ENCODE data around the gene TRAF1.
"Not testable (repeated sequence)": the region's sequence is repeated elsewhere in the genome, so short reads cannot be mapped to it uniquely, and the experiment has no call there.

TRAF1 gene, protein sequence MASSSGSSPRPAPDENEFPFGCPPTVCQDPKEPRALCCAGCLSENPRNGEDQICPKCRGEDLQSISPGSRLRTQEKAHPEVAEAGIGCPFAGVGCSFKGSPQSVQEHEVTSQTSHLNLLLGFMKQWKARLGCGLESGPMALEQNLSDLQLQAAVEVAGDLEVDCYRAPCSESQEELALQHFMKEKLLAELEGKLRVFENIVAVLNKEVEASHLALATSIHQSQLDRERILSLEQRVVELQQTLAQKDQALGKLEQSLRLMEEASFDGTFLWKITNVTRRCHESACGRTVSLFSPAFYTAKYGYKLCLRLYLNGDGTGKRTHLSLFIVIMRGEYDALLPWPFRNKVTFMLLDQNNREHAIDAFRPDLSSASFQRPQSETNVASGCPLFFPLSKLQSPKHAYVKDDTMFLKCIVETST

DNA sequence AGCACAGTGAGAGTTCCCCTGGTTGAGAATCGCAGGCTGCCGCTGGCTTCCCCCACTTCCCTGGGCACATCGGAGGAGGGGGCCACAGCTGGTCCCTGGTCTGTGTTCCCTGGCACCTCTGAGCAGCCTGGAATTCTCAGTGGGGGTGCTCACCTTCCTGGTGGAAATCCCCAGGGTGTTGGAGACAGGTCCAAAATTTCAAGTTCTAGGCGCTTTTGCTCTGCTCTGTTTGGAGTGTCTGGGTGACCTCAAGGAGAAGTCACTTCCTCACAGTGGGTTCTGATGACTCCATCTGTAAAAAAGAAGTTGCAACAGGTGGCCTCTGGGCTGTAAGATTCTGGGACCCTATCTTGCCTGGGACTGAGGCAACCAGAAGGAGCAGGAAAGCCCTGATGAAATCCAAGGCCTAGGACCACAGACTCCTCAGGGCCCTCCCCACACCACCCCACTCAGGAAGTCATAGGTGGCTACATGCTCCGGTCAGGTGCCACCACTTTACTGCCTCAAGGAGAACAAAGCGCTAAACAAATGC is at the start of gene TRAF1:
TRAF1 (minus strand) TSS at position 400 of the 532 bp plus-strand sequence. CDS start 721 bp downstream, outside the sequence.
- no peak within 1 kb of the TSS for H3K4me3 ChIP-seq
- no peak within 1 kb of the TSS for H3K27ac ChIP-seq
- DNase-seq (ENCODE audit: low read depth, low spot score), result no peak
- no peak within 1 kb of the TSS for H3K9ac ChIP-seq (ENCODE audit: insufficient read length)
- TF ChIP-seq FOXP2 (optimal IDR thresholded peaks at IDR 0.05; ENCODE audit: control extremely low read depth, extremely low read length, insufficient read depth) (no peak), POLR2AphosphoS5 (IDR thresholded peaks at IDR 0.05; ENCODE audit: borderline replicate concordance, low read depth, low read length) (no peak), EZH2 (IDR thresholded peaks at IDR 0.05) (no peak)
- H3K36me3 ChIP-seq (ENCODE audit: insufficient read depth, low read length), result no peaks in the 10 kb centered on the region
- no peaks in the 10 kb centered on the region for H3K9me3 ChIP-seq (ENCODE audit: low read depth, low read length)

DNA sequence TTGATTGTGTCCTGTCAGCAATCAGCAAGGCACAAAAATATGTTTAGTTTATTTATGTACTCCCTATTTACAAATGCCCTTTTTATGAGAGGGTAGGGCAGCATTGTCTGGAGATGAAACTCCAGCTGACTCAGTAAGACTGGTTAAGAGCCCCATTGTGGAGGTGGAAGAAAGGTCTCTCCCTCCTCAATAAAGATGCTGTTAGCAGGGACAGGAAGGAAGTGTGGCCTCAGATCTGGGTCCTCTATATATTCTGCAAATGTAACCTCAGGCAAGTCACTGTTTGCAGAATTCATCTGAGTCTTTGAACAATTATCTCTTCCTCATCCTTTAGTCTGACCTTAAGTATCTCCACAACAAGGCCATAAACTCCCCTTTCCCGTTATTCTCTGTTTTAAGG is 48.3 kb upstream of the TRAF1 start:
- Histone ChIP-seq H3K9ac (ENCODE audit: insufficient read length) (no peak overlapping the region), H3K27ac (no peak overlapping the region)
- no peak for TF ChIP-seq EZH2 (IDR thresholded peaks at IDR 0.05)
- TF ChIP-seq POLR2AphosphoS5 (IDR thresholded peaks at IDR 0.05; ENCODE audit: borderline replicate concordance, low read depth, low read length), result no peak
- TF ChIP-seq FOXP2 (optimal IDR thresholded peaks at IDR 0.05; ENCODE audit: control extremely low read depth, extremely low read length, insufficient read depth), result no peak

DNA sequence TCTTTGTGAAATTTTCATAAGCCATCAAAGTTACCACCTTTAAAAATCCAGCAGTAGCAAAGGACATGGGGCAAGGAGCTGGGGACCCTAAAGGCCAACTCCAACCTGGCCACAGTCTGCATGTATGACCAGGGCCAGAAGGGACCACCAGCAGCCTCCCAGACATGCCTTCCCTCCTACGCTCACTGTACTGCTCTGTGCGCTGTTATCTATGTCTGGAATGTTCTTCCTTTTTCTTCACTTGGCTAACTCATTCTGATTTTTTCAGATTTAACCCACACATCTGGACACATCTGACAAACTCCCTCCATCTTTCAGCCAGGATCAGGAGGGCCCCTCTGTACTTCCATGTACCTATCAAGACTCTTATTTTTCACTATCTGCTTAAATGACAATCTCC is 47.6 kb upstream of the TRAF1 start:
- H3K9me3 ChIP-seq (ENCODE audit: low read depth, low read length), result no peaks in the 10 kb centered on the region
- no peak overlapping the region for H3K9ac ChIP-seq (ENCODE audit: insufficient read length)
- H3K4me3 ChIP-seq, result no peak overlapping the region
- no peaks in the 10 kb centered on the region for H3K36me3 ChIP-seq (ENCODE audit: insufficient read depth, low read length)
- no peak for TF ChIP-seq POLR2AphosphoS5 (IDR thresholded peaks at IDR 0.05; ENCODE audit: borderline replicate concordance, low read depth, low read length)
- TF ChIP-seq FOXP2 (optimal IDR thresholded peaks at IDR 0.05; ENCODE audit: control extremely low read depth, extremely low read length, insufficient read depth), result no peak
- TF ChIP-seq EZH2 (IDR thresholded peaks at IDR 0.05), result no peak
- no peak for DNase-seq (ENCODE audit: low read depth, low spot score)
- H3K27ac ChIP-seq, result no peak overlapping the region

More for the DNA sequence above, 48.3 kb upstream of the TRAF1 start:
- no peaks in the 10 kb centered on the region for H3K9me3 ChIP-seq (ENCODE audit: low read depth, low read length)
- no peak for DNase-seq (ENCODE audit: low read depth, low spot score)
- no peak overlapping the region for H3K4me3 ChIP-seq
- no peaks in the 10 kb centered on the region for H3K36me3 ChIP-seq (ENCODE audit: insufficient read depth, low read length)

DNA sequence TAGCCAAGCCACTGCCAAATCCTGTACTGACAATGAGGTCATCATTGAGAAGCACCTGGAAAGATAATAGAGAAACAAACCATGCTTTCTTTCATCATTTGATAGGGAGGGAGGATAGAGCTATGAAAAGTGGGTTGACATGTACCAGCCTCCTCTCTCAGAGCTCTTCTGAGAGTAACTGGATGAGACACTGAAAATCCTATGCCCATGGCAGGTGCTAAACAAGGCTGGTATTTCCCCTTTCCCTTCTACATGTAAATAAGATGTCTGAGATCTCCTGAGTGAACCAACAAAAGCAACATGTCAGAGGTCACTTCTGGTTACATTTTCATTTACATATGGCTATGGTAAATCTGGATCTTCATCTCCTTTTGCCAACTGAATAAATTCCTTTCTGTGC is 45.3 kb upstream of the TRAF1 start:
- Histone ChIP-seq H3K27ac (no peak overlapping the region), H3K36me3 (ENCODE audit: insufficient read depth, low read length) (no peaks in the 10 kb centered on the region), H3K9me3 (ENCODE audit: low read depth, low read length) (no peaks in the 10 kb centered on the region), H3K4me3 (no peak overlapping the region), H3K9ac (ENCODE audit: insufficient read length) (no peak overlapping the region)
- TF ChIP-seq EZH2 (IDR thresholded peaks at IDR 0.05) (no peak), POLR2AphosphoS5 (IDR thresholded peaks at IDR 0.05; ENCODE audit: borderline replicate concordance, low read depth, low read length) (no peak), FOXP2 (optimal IDR thresholded peaks at IDR 0.05; ENCODE audit: control extremely low read depth, extremely low read length, insufficient read depth) (no peak)
- no peak for DNase-seq (ENCODE audit: low read depth, low spot score)

DNA sequence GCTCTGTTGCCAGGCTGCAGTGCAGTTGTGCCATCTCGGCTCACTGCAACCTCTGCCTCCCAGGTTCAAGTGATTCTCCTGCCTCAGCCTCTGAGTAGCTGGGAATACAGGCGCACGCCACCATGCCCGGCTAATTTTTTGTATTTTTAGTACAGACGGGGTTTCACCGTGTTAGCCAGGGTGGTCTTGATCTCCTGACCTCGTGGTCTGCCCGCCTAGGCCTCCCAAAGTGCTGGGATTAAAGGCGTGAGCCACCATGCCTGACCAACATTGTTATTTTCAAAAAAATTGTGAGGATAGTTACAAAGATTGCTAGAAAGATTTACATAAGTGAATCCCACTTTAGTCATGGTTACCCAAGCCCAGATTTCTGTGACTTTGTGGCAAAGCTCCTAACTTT is 44.9 kb upstream of the TRAF1 start:
- H3K9ac ChIP-seq (ENCODE audit: insufficient read length); H3K36me3 ChIP-seq (ENCODE audit: insufficient read depth, low read length); H3K27ac ChIP-seq; DNase-seq (ENCODE audit: low read depth, low spot score); H3K4me3 ChIP-seq; H3K9me3 ChIP-seq (ENCODE audit: low read depth, low read length): not testable (repeated sequence)

DNA sequence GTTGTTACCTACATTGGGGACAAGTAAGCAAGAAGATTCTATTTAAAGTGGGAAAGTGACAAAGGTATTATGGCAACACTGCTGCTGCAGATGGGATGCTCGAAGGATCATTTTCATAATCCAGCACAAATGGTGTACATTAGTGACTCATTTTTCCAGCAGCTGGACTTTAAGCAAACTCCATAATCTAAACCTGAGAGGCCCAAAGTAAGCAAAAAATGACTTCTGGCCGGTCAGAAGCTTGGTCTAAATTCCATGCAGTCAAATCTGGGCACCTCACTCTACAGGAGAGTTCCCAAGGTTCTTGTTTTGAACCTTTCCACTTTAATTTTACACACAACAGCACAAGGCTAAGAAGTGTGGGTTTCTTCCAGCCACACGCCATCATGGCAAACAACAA is 43.6 kb upstream of the TRAF1 start:
- TF ChIP-seq EZH2 (IDR thresholded peaks at IDR 0.05) (no peak), POLR2AphosphoS5 (IDR thresholded peaks at IDR 0.05; ENCODE audit: borderline replicate concordance, low read depth, low read length) (no peak), FOXP2 (optimal IDR thresholded peaks at IDR 0.05; ENCODE audit: control extremely low read depth, extremely low read length, insufficient read depth) (no peak)
- H3K4me3 ChIP-seq, result no peak overlapping the region
- no peaks in the 10 kb centered on the region for H3K36me3 ChIP-seq (ENCODE audit: insufficient read depth, low read length)
- no peak overlapping the region for H3K9ac ChIP-seq (ENCODE audit: insufficient read length)
- no peak overlapping the region for H3K27ac ChIP-seq
- no peak for DNase-seq (ENCODE audit: low read depth, low spot score)
- H3K9me3 ChIP-seq (ENCODE audit: low read depth, low read length), result no peaks in the 10 kb centered on the region

DNA sequence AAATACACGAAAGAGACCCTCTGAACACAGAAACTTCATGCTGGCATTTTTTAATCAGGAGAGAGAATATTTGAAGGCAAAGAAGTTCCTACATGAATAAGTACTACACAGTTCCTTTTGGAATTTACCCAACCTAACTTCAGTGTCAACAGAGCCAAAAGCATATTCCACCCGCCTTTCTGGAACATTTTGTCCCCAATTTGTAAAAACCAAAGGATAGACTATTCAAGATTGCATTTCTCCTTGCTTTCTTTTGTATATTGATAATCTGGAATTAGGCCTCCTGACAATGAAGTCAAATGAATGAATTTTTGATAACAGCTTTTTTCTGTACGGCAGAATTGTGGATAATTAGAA is 39.4 kb upstream of the TRAF1 start:
- Histone ChIP-seq H3K9ac (ENCODE audit: insufficient read length) (no peak overlapping the region), H3K27ac (peak overlapping the region; percentile 48), H3K9me3 (ENCODE audit: low read depth, low read length) (no peaks in the 10 kb centered on the region), H3K36me3 (ENCODE audit: insufficient read depth, low read length) (no peaks in the 10 kb centered on the region), H3K4me3 (0 out of 2 replicates have a peak overlapping the region, but pooled peaks have one; percentile 17)
- no peak for TF ChIP-seq FOXP2 (optimal IDR thresholded peaks at IDR 0.05; ENCODE audit: control extremely low read depth, extremely low read length, insufficient read depth)
- TF ChIP-seq EZH2 (IDR thresholded peaks at IDR 0.05), result no peak
- TF ChIP-seq POLR2AphosphoS5 (IDR thresholded peaks at IDR 0.05; ENCODE audit: borderline replicate concordance, low read depth, low read length), result no peak
- DNase-seq (ENCODE audit: low read depth, low spot score), result no peak

DNA sequence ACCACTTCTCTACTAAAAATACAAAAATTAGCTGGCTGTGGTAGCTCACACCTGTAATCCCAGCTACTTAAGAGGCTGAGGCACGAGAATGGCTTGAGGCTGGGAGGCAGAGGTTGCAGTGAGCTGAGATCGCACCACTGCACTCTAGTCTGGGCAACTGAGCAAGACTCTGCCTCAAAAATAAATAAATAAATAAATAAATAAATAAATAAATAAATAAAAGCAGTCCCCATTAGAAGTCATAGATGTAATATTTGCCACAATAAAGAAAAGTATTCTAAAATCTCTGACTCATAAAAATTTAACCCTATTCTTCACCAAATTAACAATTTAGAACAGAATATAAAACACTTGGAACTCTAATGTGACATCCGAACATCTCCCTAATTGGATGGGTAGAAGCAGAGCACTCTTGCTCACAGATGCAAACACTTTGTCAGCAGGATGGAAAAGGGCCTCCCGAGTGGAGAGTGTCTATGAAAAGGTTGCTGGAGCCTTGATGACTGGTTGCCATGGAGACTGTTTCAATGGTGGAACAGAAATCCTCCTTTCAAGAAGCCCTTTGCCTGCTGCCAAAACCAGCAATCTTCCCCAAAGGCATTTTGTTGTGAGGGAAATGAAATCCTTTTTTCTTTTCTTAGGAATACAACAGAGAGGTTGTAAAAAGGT is 38.9 kb upstream of the TRAF1 start:
- TF ChIP-seq FOXP2 (optimal IDR thresholded peaks at IDR 0.05; ENCODE audit: control extremely low read depth, extremely low read length, insufficient read depth), result no peak
- no peak for TF ChIP-seq POLR2AphosphoS5 (IDR thresholded peaks at IDR 0.05; ENCODE audit: borderline replicate concordance, low read depth, low read length)
- TF ChIP-seq EZH2 (IDR thresholded peaks at IDR 0.05), result no peak
- no peak overlapping the region for H3K9ac ChIP-seq (ENCODE audit: insufficient read length)
- H3K4me3 ChIP-seq, result 0 out of 2 replicates have a peak overlapping the region, but pooled peaks have one; percentile 17
- H3K9me3 ChIP-seq (ENCODE audit: low read depth, low read length), result no peaks in the 10 kb centered on the region
- DNase-seq (ENCODE audit: low read depth, low spot score), result peak; percentile 66
- H3K27ac ChIP-seq, result peak overlapping the region; percentile 48
- H3K36me3 ChIP-seq (ENCODE audit: insufficient read depth, low read length), result no peaks in the 10 kb centered on the region
